ENCODE measurements around the gene ARHGAP6.

The ARHGAP6 gene

GRCh38 chrX:11462136-11462535 is 203.6 kb downstream of the ARHGAP6 start:
- TF ChIP-seq EZH2phosphoT487 (IDR thresholded peaks at IDR 0.05; ENCODE audit: low read length): no peak
- no peak overlapping the region for H2AFZ ChIP-seq (ENCODE audit: low read length)

GRCh38 chrX:11461201-11462001 is 204.3 kb downstream of the ARHGAP6 start:
- no peak for DNase-seq
- Histone ChIP-seq H3K27me3 (replicated peaks; ENCODE audit: insufficient read depth, low read length) (no peaks in the 10 kb centered on the region), H3K9me2 (replicated peaks; ENCODE audit: insufficient read depth, low read length) (no peaks in the 10 kb centered on the region), H4K20me1 (ENCODE audit: insufficient read depth, low read length) (no peaks in the 10 kb centered on the region), H3K4me2 (ENCODE audit: low read depth, low read length) (no peak overlapping the region), H3K79me2 (ENCODE audit: low read length) (no peaks in the 10 kb centered on the region), H3K4me3 (ENCODE audit: low read length) (no peak overlapping the region), H3K9me3 (replicated peaks; ENCODE audit: insufficient read depth, low read length) (no peaks in the 10 kb centered on the region), H3K27ac (ENCODE audit: low read length) (no peak overlapping the region), H3K9ac (ENCODE audit: low read length) (no peak overlapping the region), H3F3A (ENCODE audit: insufficient read depth, low read length) (no peaks in the 10 kb centered on the region), H3K4me1 (ENCODE audit: low read length) (no peaks in the 10 kb centered on the region), H3K36me3 (replicated peaks; ENCODE audit: insufficient read depth, low read length) (no peaks in the 10 kb centered on the region), H2AFZ (ENCODE audit: low read length) (no peak overlapping the region)
- no peak for TF ChIP-seq CTCF (IDR thresholded peaks at IDR 0.05; ENCODE audit: low read length)
- no peak for TF ChIP-seq EZH2 (optimal IDR thresholded peaks at IDR 0.05; ENCODE audit: low read depth, low read length)
- no peak for TF ChIP-seq EZH2phosphoT487 (IDR thresholded peaks at IDR 0.05; ENCODE audit: low read length)

More at GRCh38 chrX:11462136-11462535, 203.6 kb downstream of the ARHGAP6 start:
- H3F3A ChIP-seq (ENCODE audit: insufficient read depth, low read length): no peaks in the 10 kb centered on the region
- H3K9me2 ChIP-seq (replicated peaks; ENCODE audit: insufficient read depth, low read length): no peaks in the 10 kb centered on the region
- H3K79me2 ChIP-seq (ENCODE audit: low read length): no peaks in the 10 kb centered on the region
- no peaks in the 10 kb centered on the region for H3K27me3 ChIP-seq (replicated peaks; ENCODE audit: insufficient read depth, low read length)
- no peaks in the 10 kb centered on the region for H4K20me1 ChIP-seq (ENCODE audit: insufficient read depth, low read length)
- H3K9ac ChIP-seq (ENCODE audit: low read length): no peak overlapping the region
- no peak for DNase-seq
- H3K36me3 ChIP-seq (replicated peaks; ENCODE audit: insufficient read depth, low read length): no peaks in the 10 kb centered on the region
- H3K4me1 ChIP-seq (ENCODE audit: low read length): no peaks in the 10 kb centered on the region
- no peak overlapping the region for H3K27ac ChIP-seq (ENCODE audit: low read length)
- H3K4me2 ChIP-seq (ENCODE audit: low read depth, low read length): no peak overlapping the region
- no peak overlapping the region for H3K4me3 ChIP-seq (ENCODE audit: low read length)
- H3K9me3 ChIP-seq (replicated peaks; ENCODE audit: insufficient read depth, low read length): no peaks in the 10 kb centered on the region

DNA sequence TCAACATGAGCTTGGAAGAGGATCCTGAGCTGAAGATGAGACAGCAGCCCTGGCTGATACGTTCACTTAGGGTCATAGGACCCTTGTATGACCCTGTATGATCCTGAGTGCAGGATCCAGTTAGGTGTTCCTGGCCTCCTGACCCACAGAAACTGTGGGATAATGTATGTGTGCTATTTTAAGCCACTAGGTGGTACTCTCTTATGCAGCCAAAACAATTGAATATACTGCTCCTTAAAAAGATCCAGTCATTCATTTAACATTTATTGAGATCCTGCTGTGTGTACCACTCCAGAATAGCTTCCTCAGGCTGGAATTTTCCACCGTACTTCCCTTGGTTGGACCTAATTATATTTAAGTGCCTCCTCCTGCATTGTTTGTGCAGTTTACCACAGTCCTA is 205.4 kb downstream of the ARHGAP6 start:
- no peaks in the 10 kb centered on the region for H3K4me1 ChIP-seq (ENCODE audit: low read length)
- H2AFZ ChIP-seq (ENCODE audit: low read length): no peak overlapping the region
- DNase-seq: no peak
- H3K27ac ChIP-seq (ENCODE audit: low read length): no peak overlapping the region
- H3K27me3 ChIP-seq (replicated peaks; ENCODE audit: insufficient read depth, low read length): no peaks in the 10 kb centered on the region
- H3K79me2 ChIP-seq (ENCODE audit: low read length): no peaks in the 10 kb centered on the region
- no peak overlapping the region for H3K4me2 ChIP-seq (ENCODE audit: low read depth, low read length)
- no peaks in the 10 kb centered on the region for H3K36me3 ChIP-seq (replicated peaks; ENCODE audit: insufficient read depth, low read length)
- no peak overlapping the region for H3K4me3 ChIP-seq (ENCODE audit: low read length)
- H4K20me1 ChIP-seq (ENCODE audit: insufficient read depth, low read length): no peaks in the 10 kb centered on the region
- H3K9ac ChIP-seq (ENCODE audit: low read length): no peak overlapping the region
- TF ChIP-seq EZH2 (optimal IDR thresholded peaks at IDR 0.05; ENCODE audit: low read depth, low read length): no peak
- TF ChIP-seq EZH2phosphoT487 (IDR thresholded peaks at IDR 0.05; ENCODE audit: low read length): no peak
- TF ChIP-seq CTCF (IDR thresholded peaks at IDR 0.05; ENCODE audit: low read length): no peak
- H3K9me3 ChIP-seq (replicated peaks; ENCODE audit: insufficient read depth, low read length): no peaks in the 10 kb centered on the region
- no peaks in the 10 kb centered on the region for H3K9me2 ChIP-seq (replicated peaks; ENCODE audit: insufficient read depth, low read length)
- H3F3A ChIP-seq (ENCODE audit: insufficient read depth, low read length): no peaks in the 10 kb centered on the region

DNA sequence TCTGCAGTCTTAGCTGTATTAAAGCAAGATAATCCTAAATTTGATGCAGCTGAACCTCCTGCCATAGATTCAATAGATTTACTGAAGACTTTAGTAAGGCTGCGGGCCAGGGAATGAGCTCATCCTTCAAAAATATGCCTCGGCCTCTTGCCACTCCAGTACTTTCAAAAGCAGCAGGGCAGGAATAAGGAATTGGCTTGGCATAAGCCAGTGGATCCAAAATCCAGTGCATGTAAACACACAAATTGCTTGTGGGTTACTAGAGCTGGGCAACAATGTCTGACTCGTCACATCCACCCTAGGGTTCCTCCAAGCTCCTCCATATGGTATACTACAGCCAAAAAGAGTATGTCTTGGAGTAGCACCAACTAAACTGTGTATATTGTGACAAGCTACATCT is 207.6 kb downstream of the ARHGAP6 start:
- no peaks in the 10 kb centered on the region for H4K20me1 ChIP-seq (ENCODE audit: insufficient read depth, low read length)
- DNase-seq: no peak
- H3K9ac ChIP-seq (ENCODE audit: low read length): no peak overlapping the region
- no peak for TF ChIP-seq EZH2phosphoT487 (IDR thresholded peaks at IDR 0.05; ENCODE audit: low read length)
- TF ChIP-seq CTCF (IDR thresholded peaks at IDR 0.05; ENCODE audit: low read length): no peak
- TF ChIP-seq EZH2 (optimal IDR thresholded peaks at IDR 0.05; ENCODE audit: low read depth, low read length): no peak
- no peaks in the 10 kb centered on the region for H3K27me3 ChIP-seq (replicated peaks; ENCODE audit: insufficient read depth, low read length)
- H2AFZ ChIP-seq (ENCODE audit: low read length): no peak overlapping the region
- no peaks in the 10 kb centered on the region for H3K79me2 ChIP-seq (ENCODE audit: low read length)
- no peak overlapping the region for H3K4me3 ChIP-seq (ENCODE audit: low read length)
- no peaks in the 10 kb centered on the region for H3F3A ChIP-seq (ENCODE audit: insufficient read depth, low read length)
- H3K27ac ChIP-seq (ENCODE audit: low read length): no peak overlapping the region
- no peaks in the 10 kb centered on the region for H3K4me1 ChIP-seq (ENCODE audit: low read length)
- no peaks in the 10 kb centered on the region for H3K9me2 ChIP-seq (replicated peaks; ENCODE audit: insufficient read depth, low read length)
- no peak overlapping the region for H3K4me2 ChIP-seq (ENCODE audit: low read depth, low read length)
- no peaks in the 10 kb centered on the region for H3K9me3 ChIP-seq (replicated peaks; ENCODE audit: insufficient read depth, low read length)
- no peaks in the 10 kb centered on the region for H3K36me3 ChIP-seq (replicated peaks; ENCODE audit: insufficient read depth, low read length)
